ENCODE results near the gene ARL6IP6. TPM values are rescaled to one million over a fixed set of nuclear protein-coding genes. Genes with fewer than 3 reads are reported as not detected.

ARL6IP6 gene
- total RNA-seq, 2 donors from 2014 or later: 18.9 to 32.2 TPM

GRCh38 chr2:152683400-152683799, 35.0 kb upstream of the ARL6IP6 start:
- Histone ChIP-seq H3K36me3 (no peaks in the 10 kb centered on the region), H3K27me3 (replicated peaks; ENCODE audit: insufficient read depth) (no peaks in the 10 kb centered on the region), H3K4me1 (replicated peaks) (peaks cover 4% of the 10 kb centered on the region), H3K9me3 (no peaks in the 10 kb centered on the region), H3K4me3 (no peak overlapping the region), H3K27ac (no peak overlapping the region)
- TF ChIP-seq CTCF (IDR thresholded peaks at IDR 0.05) (no peak), POLR2A (IDR thresholded peaks at IDR 0.05) (no peak), POLR2AphosphoS5 (IDR thresholded peaks at IDR 0.05) (no peak)
- DNase-seq (ENCODE audit: low spot score): no peak
- intact Hi-C loops (cut with DNase I): no loop called here

GRCh38 chr2:152686321-152686720, 32.1 kb upstream of the ARL6IP6 start:
- H3K4me3 ChIP-seq: no peak overlapping the region
- H3K4me1 ChIP-seq (replicated peaks): peaks cover 4% of the 10 kb centered on the region
- intact Hi-C loops (cut with DNase I): no loop called here
- TF ChIP-seq POLR2AphosphoS5 (IDR thresholded peaks at IDR 0.05) (no peak), POLR2A (IDR thresholded peaks at IDR 0.05) (no peak), CTCF (IDR thresholded peaks at IDR 0.05) (no peak)
- H3K27me3 ChIP-seq (replicated peaks; ENCODE audit: insufficient read depth): no peaks in the 10 kb centered on the region
- H3K36me3 ChIP-seq: no peaks in the 10 kb centered on the region
- H3K27ac ChIP-seq: no peak overlapping the region
- no peaks in the 10 kb centered on the region for H3K9me3 ChIP-seq
- no peak for DNase-seq (ENCODE audit: low spot score)

- no peaks in the 10 kb centered on the region for H3K9me3 ChIP-seq
- intact Hi-C loops (cut with DNase I): no loop called here
- DNase-seq (ENCODE audit: low spot score): no peak
- H3K27ac ChIP-seq: no peak overlapping the region
- TF ChIP-seq POLR2AphosphoS5 (IDR thresholded peaks at IDR 0.05) (no peak), POLR2A (IDR thresholded peaks at IDR 0.05) (no peak), CTCF (IDR thresholded peaks at IDR 0.05) (no peak)
- 89% methylated on average over 4 of the region's 4 CpGs for WGBS
- no peaks in the 10 kb centered on the region for H3K36me3 ChIP-seq
- H3K27me3 ChIP-seq (replicated peaks; ENCODE audit: insufficient read depth): no peaks in the 10 kb centered on the region
- no peak overlapping the region for H3K4me3 ChIP-seq
- no peaks in the 10 kb centered on the region for H3K4me1 ChIP-seq (replicated peaks)
Measured at GRCh38 chr2:152693033-152693432, 25.4 kb upstream of the ARL6IP6 start.

DNA sequence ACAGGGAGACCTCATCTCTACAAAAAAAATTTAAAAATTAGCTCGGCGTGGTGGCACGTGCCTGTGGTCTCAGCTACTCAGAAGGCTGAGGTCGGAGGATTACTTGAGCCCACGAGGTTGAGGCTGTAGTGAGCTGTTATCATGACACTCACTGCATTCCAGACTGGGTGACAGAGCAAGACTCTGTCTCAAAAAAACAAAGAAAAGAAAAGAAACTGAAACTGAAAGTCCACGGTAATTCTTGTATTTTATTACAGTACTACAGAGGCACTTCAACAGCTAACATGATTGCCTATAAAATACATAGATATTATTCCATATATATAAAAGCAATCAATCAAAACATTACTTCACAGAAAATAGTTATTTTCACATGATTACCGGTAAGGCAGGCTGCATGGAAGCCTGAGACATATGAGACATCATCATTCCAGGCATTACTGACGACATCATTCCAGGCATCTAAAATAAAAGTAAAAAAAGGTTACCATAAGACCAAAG, 24.2 kb upstream of the ARL6IP6 start:
- Histone ChIP-seq H3K4me1 (replicated peaks) (no peaks in the 10 kb centered on the region), H3K4me3 (peak overlapping the region in 1 of 2 donors; percentile 1), H3K36me3 (no peaks in the 10 kb centered on the region), H3K27ac (peak overlapping the region in 1 of 2 donors; percentile 20), H3K27me3 (replicated peaks; ENCODE audit: insufficient read depth) (no peaks in the 10 kb centered on the region), H3K9me3 (no peaks in the 10 kb centered on the region)
- DNase-seq (ENCODE audit: low spot score): no peak
- 58% methylated on average over 8 of the region's 8 CpGs for WGBS
- TF ChIP-seq POLR2A (IDR thresholded peaks at IDR 0.05) (no peak), CTCF (IDR thresholded peaks at IDR 0.05) (no peak), POLR2AphosphoS5 (IDR thresholded peaks at IDR 0.05) (no peak)
- intact Hi-C loops (cut with DNase I): no loop called here

GRCh38 chr2:152695763-152696162, 22.7 kb upstream of the ARL6IP6 start:
- TF ChIP-seq POLR2AphosphoS5 (IDR thresholded peaks at IDR 0.05) (no peak), POLR2A (IDR thresholded peaks at IDR 0.05) (no peak), CTCF (IDR thresholded peaks at IDR 0.05) (no peak)
- no peaks in the 10 kb centered on the region for H3K27me3 ChIP-seq (replicated peaks; ENCODE audit: insufficient read depth)
- no peak overlapping the region for H3K4me3 ChIP-seq
- no peaks in the 10 kb centered on the region for H3K9me3 ChIP-seq
- WGBS: 94% methylated on average over 3 of the region's 3 CpGs
- no peaks in the 10 kb centered on the region for H3K36me3 ChIP-seq
- intact Hi-C loops (cut with DNase I): no loop called here
- no peak for DNase-seq (ENCODE audit: low spot score)
- H3K27ac ChIP-seq: no peak overlapping the region
- no peaks in the 10 kb centered on the region for H3K4me1 ChIP-seq (replicated peaks)
